Hippocampal formation (tissue), 2 donors: Measurements from ENCODE around the gene CSTF3.
A peak's percentile ranks its signal among the peaks of the same experiment; 100 is the strongest.

Source experiments
- DNase-seq, 2 donors: peaks; one replicate each; lab custom pipeline; 2025; lab: John Stamatoyannopoulos, UW

Gene CSTF3

GRCh38 chr11:33040862-33041453, 120.3 kb downstream of the CSTF3 start:
- no peak for DNase-seq

DNA sequence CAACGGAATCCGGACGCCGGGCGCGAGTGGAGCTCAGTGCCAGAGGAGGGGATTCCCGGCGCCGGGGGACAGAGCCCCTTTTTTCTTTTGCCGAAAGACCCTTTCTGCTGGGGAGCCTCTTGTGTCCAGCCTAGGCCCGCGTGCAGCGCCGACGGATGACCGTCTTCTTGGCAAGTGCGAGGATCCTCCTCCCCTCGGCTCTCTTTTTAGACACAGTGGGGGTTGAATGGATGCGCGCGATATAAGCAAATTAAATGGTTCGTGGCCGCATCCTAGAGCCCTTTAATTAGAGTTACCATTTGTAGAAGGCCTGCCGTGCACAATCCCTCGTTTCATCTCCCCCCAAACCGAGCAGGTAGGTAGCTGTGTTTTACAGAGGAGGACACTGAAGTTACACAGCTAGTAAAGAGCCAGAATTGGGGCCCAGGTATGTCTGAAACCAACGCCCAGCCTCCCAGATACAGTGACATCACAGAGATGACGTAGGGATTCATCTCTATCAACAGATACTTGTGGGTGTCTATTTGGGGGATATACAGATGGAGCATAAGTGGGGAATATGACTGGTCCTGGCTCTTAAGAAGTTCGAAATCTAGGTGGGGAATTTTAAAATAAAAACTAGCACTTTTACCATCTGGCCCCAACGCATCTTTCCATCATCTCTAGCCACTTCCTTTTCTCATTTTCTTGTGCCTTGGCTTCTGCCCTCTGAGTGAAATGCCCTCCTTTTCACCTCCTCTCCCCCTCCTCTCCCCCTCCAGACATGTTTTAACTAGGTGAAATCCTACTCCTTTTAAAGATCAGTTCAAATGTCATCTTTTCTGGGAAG, 121.0 kb downstream of the CSTF3 start:
- DNase-seq, result no peak

GRCh38 chr11:33039274-33040032, 121.8 kb downstream of the CSTF3 start, which contains the start of gene TCP11L1:
Gene TCP11L1 (plus strand): TSS chr11:33039572. CDS start chr11:33043774, 4,202 bp downstream.
- peak; percentile 93 to 94 for DNase-seq

DNA sequence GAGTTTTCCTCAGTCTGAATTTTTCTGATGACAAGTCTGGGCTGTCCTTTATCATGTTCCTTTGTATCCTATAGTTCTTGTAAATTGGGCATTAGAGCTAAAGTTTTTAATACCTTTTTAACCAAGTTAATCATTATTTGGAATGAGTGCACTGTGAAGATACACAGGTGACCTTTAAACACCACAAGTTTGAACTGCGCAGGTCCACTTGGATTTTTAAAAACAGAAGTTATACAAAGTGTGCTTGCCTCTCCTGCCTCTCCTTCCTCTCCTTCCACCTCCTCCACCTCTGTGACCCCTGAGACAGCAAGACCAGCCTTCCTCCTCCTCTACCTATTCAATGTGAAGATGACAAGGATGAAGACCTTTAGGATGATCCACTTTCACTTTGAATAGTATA, 126.3 kb downstream of the CSTF3 start:
- no peak for DNase-seq
